ENCODE results near the gene TMEM233. TPM values are rescaled to one million over a fixed set of nuclear protein-coding genes. Genes with fewer than 3 reads are reported as not detected.

Gene TMEM233
- polyA plus RNA-seq, 3 donors = not detected

- no peaks in the 10 kb centered on the region for H3K4me1 ChIP-seq (ENCODE audit: control insufficient read depth in 1 of 2, insufficient read depth in 2 of 2, low read length in 2 of 2)
- no peak overlapping the region for H3K27ac ChIP-seq (ENCODE audit: low read depth in 1 of 2, low read length in 2 of 2)
Measured at GRCh38 chr12:119592232-119592631, 1.3 kb upstream of the TMEM233 start.

DNA sequence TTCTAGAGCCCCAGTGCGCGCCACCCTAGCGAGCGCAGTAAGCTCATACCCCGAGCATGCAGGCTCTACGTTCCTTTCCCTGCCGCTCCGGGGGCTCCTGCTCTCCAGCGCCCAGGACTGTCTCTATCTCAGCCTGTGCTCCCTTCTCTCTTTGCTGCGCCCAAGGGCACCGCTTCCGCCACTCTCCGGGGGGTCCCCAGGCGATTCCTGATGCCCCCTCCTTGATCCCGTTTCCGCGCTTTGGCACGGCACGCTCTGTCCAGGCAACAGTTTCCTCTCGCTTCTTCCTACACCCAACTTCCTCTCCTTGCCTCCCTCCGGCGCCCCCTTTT, 791 bp downstream of the TMEM233 start:
- no peak overlapping the region for H3K27ac Mint-ChIP-seq
- H2AFZ ChIP-seq (ENCODE audit: insufficient read depth, low read depth, low read length, poor library complexity, severe bottlenecking) = no peak overlapping the region
- H3K4me3 Mint-ChIP-seq = peak overlapping the region in 1 of 2 donors; percentile 86
- no peaks in the 10 kb centered on the region for H3K36me3 ChIP-seq (replicated peaks in 1 of 2; ENCODE audit: control insufficient read depth in 1 of 2, insufficient read depth in 2 of 2, low read length in 2 of 2)
- H3K27ac ChIP-seq (ENCODE audit: low read depth in 1 of 2, low read length in 2 of 2) = no peak overlapping the region
- DNase-seq = no peak
- intact Hi-C loops (cut with micrococcal nuclease) = no loop called here
- TF ChIP-seq CTCF (IDR thresholded peaks at IDR 0.05) = no peak
- H3K27me3 Mint-ChIP-seq (ENCODE audit: low read depth in 3 of 3) = peaks cover 62 to 64% (median 63%) of the 10 kb centered on the region in 3 donors
- H3K9me3 Mint-ChIP-seq = peaks cover 0 to 24% (median 6%) of the 10 kb centered on the region in 7 donors
- no peaks in the 10 kb centered on the region for H3K4me1 ChIP-seq (ENCODE audit: control insufficient read depth in 1 of 2, insufficient read depth in 2 of 2, low read length in 2 of 2)
- H4K20me1 ChIP-seq (ENCODE audit: insufficient read depth, low read length) = no peaks in the 10 kb centered on the region
- no peak overlapping the region for H3K4me3 ChIP-seq (replicated peaks in 1 of 3; ENCODE audit: low read depth in 2 of 3, low read length in 3 of 3)
- H3K36me3 Mint-ChIP-seq = peaks cover 0 to 2% of the 10 kb centered on the region in 2 donors
- peaks cover 29 to 52% of the 10 kb centered on the region in 2 donors for H3K27me3 ChIP-seq (ENCODE audit: control insufficient read depth in 2 of 2, insufficient read depth in 2 of 2, low read length in 2 of 2)
- H3K9me3 ChIP-seq (replicated peaks in 1 of 2; ENCODE audit: control insufficient read depth in 1 of 2, insufficient read depth in 1 of 2, low read length in 2 of 2) = no peaks in the 10 kb centered on the region
- H3K79me2 ChIP-seq (ENCODE audit: insufficient read depth, low read length) = no peaks in the 10 kb centered on the region
- 2% methylated on average over 22 of the region's 22 CpGs for WGBS (ENCODE audit: insufficient coverage)
- no peak overlapping the region for H3K4me2 ChIP-seq (replicated peaks; ENCODE audit: extremely low read depth, low read length, poor library complexity, severe bottlenecking)
- no peaks in the 10 kb centered on the region for H3K4me1 Mint-ChIP-seq
- H3K9ac ChIP-seq (ENCODE audit: insufficient read depth, low read length, poor library complexity, severe bottlenecking) = no peak overlapping the region

More at GRCh38 chr12:119592232-119592631, 1.3 kb upstream of the TMEM233 start:
- Histone ChIP-seq H3K4me3 (replicated peaks in 1 of 3; ENCODE audit: low read depth in 2 of 3, low read length in 3 of 3) (no peak overlapping the region), H3K27me3 (ENCODE audit: control insufficient read depth in 2 of 2, insufficient read depth in 2 of 2, low read length in 2 of 2) (peaks cover 29 to 48% of the 10 kb centered on the region in 2 donors), H2AFZ (ENCODE audit: insufficient read depth, low read depth, low read length, poor library complexity, severe bottlenecking) (no peak overlapping the region), H3K79me2 (ENCODE audit: insufficient read depth, low read length) (no peaks in the 10 kb centered on the region), H3K36me3 (replicated peaks in 1 of 2; ENCODE audit: control insufficient read depth in 1 of 2, insufficient read depth in 2 of 2, low read length in 2 of 2) (no peaks in the 10 kb centered on the region), H4K20me1 (ENCODE audit: insufficient read depth, low read length) (no peaks in the 10 kb centered on the region), H3K9ac (ENCODE audit: insufficient read depth, low read length, poor library complexity, severe bottlenecking) (no peak overlapping the region), H3K4me2 (replicated peaks; ENCODE audit: extremely low read depth, low read length, poor library complexity, severe bottlenecking) (no peak overlapping the region), H3K9me3 (replicated peaks in 1 of 2; ENCODE audit: control insufficient read depth in 1 of 2, insufficient read depth in 1 of 2, low read length in 2 of 2) (no peaks in the 10 kb centered on the region)
- Mint-ChIP-seq H3K4me1 (no peaks in the 10 kb centered on the region), H3K27me3 (ENCODE audit: low read depth in 3 of 3) (peaks cover 55 to 60% (median 58%) of the 10 kb centered on the region in 3 donors), H3K9me3 (peaks cover 0 to 24% (median 6%) of the 10 kb centered on the region in 7 donors), H3K36me3 (peaks cover 0 to 2% of the 10 kb centered on the region in 2 donors), H3K4me3 (no peak overlapping the region), H3K27ac (no peak overlapping the region)
- WGBS (ENCODE audit: insufficient coverage) = 90% methylated on average over 1 of the region's 2 CpGs
- no peak for DNase-seq
- no peak for TF ChIP-seq CTCF (IDR thresholded peaks at IDR 0.05)
- intact Hi-C loops (cut with micrococcal nuclease) = no loop called here
